ENCODE results near the gene VWF. TPM values are rescaled to one million over a fixed set of nuclear protein-coding genes. Genes with fewer than 3 reads are reported as not detected.

Gene VWF
- total and polyA plus RNA-seq, 2 of the 13 experiments (the other 11 are each of a cell fraction or from before 2014, with no cell fraction given) = 0.20 to 0.25 TPM

- TF ChIP-seq NPAS2 (CRISPR knock-in tag; IDR thresholded peaks at IDR 0.05; ENCODE audit: borderline replicate concordance) = no peak
- TF ChIP-seq ZSCAN30 (CRISPR knock-in tag; IDR thresholded peaks at IDR 0.05) = no peak
- TF ChIP-seq ZBED4 (CRISPR knock-in tag; IDR thresholded peaks at IDR 0.05; ENCODE audit: borderline replicate concordance) = no peak
- TF ChIP-seq HOXA7 (CRISPR knock-in tag; IDR thresholded peaks at IDR 0.05) = no peak
- no peak for TF ChIP-seq IKZF1 (IDR thresholded peaks at IDR 0.05)
- TF ChIP-seq TCF12 (IDR thresholded peaks at IDR 0.05) = no peak
- no peak for TF ChIP-seq TCF12 (CRISPR knock-in tag; IDR thresholded peaks at IDR 0.05)
- TF ChIP-seq SOX13 (IDR thresholded peaks at IDR 0.05) = peak; percentile 34; the same call in 1 of the 2 replicates
- TF ChIP-seq SOX13 (CRISPR knock-in tag; conservative IDR thresholded peaks at IDR 0.05 in 1 of 2, IDR thresholded peaks at IDR 0.05 in 1 of 2) = peak in 1 of 2 experiments; percentile 76; a peak in 2 of 4 replicates
- TF ChIP-seq GABPA (IDR thresholded peaks at IDR 0.05; ENCODE audit: low read depth, low read length) = no peak
- TF ChIP-seq GABPA (CRISPR knock-in tag; IDR thresholded peaks at IDR 0.05; ENCODE audit: low read depth) = 0 out of 2 replicates have a peak, but pooled peaks have one; percentile 12
- no peak; the same call in 1 of the 2 replicates for TF ChIP-seq ZNF3 (CRISPR knock-in tag; IDR thresholded peaks at IDR 0.05)
- no peak for TF ChIP-seq ZNF101 (CRISPR knock-in tag; IDR thresholded peaks at IDR 0.05; ENCODE audit: borderline replicate concordance, low read depth)
- TF ChIP-seq ZNF740 (CRISPR knock-in tag; IDR thresholded peaks at IDR 0.05) = no peak
- no peak for TF ChIP-seq ZNF234 (CRISPR knock-in tag; conservative IDR thresholded peaks at IDR 0.05)
- TF ChIP-seq TAF1 (CRISPR knock-in tag; IDR thresholded peaks at IDR 0.05) = no peak
- TF ChIP-seq HNF4A (CRISPR knock-in tag; IDR thresholded peaks at IDR 0.05) = peak; percentile 85
- TF ChIP-seq SIX1 (CRISPR knock-in tag; IDR thresholded peaks at IDR 0.05; ENCODE audit: borderline replicate concordance) = no peak
- TF ChIP-seq, protein P1, sequence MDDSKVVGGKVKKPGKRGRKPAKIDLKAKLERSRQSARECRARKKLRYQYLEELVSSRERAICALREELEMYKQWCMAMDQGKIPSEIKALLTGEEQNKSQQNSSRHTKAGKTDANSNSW (CRISPR knock-in tag; IDR thresholded peaks at IDR 0.05; ENCODE audit: borderline replicate concordance) = no peak
- no peak for TF ChIP-seq ZBTB14 (CRISPR knock-in tag; IDR thresholded peaks at IDR 0.05)
- no peak for TF ChIP-seq SATB2 (CRISPR knock-in tag; IDR thresholded peaks at IDR 0.05)
- peak; percentile 71 for TF ChIP-seq PHF21A (CRISPR knock-in tag; IDR thresholded peaks at IDR 0.05)
- TF ChIP-seq, protein P2, sequence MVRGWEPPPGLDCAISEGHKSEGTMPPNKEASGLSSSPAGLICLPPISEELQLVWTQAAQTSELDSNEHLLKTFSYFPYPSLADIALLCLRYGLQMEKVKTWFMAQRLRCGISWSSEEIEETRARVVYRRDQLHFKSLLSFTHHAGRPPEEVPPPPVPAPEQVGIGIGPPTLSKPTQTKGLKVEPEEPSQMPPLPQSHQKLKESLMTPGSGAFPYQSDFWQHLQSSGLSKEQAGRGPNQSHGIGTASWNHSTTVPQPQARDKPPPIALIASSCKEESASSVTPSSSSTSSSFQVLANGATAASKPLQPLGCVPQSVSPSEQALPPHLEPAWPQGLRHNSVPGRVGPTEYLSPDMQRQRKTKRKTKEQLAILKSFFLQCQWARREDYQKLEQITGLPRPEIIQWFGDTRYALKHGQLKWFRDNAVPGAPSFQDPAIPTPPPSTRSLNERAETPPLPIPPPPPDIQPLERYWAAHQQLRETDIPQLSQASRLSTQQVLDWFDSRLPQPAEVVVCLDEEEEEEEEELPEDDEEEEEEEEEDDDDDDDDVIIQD (CRISPR knock-in tag; IDR thresholded peaks at IDR 0.05; ENCODE audit: low read depth) = 0 out of 2 replicates have a peak, but pooled peaks have one; percentile 26
These were observed 53.8 kb downstream of the VWF start (continued) for GRCh38 chr12:6070472-6071257.

Measured in HepG2 (cell line).